ENCODE measurements around the gene CLHC1.
A peak's percentile ranks its signal among the peaks of the same experiment; 100 is the strongest.
"Not testable (repeated sequence)": the region's sequence is repeated elsewhere in the genome, so short reads cannot be mapped to it uniquely, and the experiment has no call there.

The CLHC1 gene

GRCh38 chr2:55133467-55134315 lies 98.4 kb downstream of the CLHC1 start:
- peak; percentile 80 for DNase-seq (ENCODE audit: low read depth)
- H3K4me3 ChIP-seq (ENCODE audit: control insufficient read depth, low read depth, low read length), result peak overlapping the region; percentile 22
- TF ChIP-seq, protein P1, sequence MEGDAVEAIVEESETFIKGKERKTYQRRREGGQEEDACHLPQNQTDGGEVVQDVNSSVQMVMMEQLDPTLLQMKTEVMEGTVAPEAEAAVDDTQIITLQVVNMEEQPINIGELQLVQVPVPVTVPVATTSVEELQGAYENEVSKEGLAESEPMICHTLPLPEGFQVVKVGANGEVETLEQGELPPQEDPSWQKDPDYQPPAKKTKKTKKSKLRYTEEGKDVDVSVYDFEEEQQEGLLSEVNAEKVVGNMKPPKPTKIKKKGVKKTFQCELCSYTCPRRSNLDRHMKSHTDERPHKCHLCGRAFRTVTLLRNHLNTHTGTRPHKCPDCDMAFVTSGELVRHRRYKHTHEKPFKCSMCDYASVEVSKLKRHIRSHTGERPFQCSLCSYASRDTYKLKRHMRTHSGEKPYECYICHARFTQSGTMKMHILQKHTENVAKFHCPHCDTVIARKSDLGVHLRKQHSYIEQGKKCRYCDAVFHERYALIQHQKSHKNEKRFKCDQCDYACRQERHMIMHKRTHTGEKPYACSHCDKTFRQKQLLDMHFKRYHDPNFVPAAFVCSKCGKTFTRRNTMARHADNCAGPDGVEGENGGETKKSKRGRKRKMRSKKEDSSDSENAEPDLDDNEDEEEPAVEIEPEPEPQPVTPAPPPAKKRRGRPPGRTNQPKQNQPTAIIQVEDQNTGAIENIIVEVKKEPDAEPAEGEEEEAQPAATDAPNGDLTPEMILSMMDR (IDR thresholded peaks at IDR 0.05; ENCODE audit: control insufficient read depth, insufficient read depth, low read depth, low read length, missing control alignments), result no peak

DNA sequence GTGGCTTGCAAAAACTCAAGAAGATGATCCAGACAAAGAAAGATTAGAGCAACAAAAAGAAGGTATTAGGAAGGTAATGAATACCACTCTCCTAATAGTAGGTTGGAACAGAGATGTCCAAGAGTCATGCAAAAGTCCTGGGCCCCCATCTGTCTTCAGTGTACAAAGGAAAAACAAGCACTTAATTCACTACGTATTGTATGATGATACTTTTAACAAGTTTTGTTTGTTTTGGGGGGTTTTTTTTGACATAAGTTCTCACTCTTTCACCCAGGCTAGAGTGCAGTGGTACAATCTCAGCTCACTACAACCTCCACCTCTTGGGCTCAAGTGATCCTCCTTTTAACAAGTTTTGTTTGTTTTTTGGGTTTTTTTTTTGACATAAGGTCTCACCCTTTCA lies 101.2 kb downstream of the CLHC1 start:
- no peak for DNase-seq (ENCODE audit: low read depth)
- H3K4me3 ChIP-seq (ENCODE audit: control insufficient read depth, low read depth, low read length), result no peak overlapping the region
- TF ChIP-seq, protein P1 (IDR thresholded peaks at IDR 0.05; ENCODE audit: control insufficient read depth, insufficient read depth, low read depth, low read length, missing control alignments), result no peak

GRCh38 chr2:55126643-55127042 lies 105.5 kb downstream of the CLHC1 start:
- not testable (repeated sequence) for DNase-seq (ENCODE audit: low read depth); H3K4me3 ChIP-seq (ENCODE audit: control insufficient read depth, low read depth, low read length)

Measured in AG09309 (cell line).